ENCODE results near the gene HP1BP3. TPM values are rescaled to one million over a fixed set of nuclear protein-coding genes. Genes with fewer than 3 reads are reported as not detected.

HP1BP3 gene
- total and polyA plus RNA-seq, 2 experiments from 2014 or later: 118 to 171 TPM

DNA sequence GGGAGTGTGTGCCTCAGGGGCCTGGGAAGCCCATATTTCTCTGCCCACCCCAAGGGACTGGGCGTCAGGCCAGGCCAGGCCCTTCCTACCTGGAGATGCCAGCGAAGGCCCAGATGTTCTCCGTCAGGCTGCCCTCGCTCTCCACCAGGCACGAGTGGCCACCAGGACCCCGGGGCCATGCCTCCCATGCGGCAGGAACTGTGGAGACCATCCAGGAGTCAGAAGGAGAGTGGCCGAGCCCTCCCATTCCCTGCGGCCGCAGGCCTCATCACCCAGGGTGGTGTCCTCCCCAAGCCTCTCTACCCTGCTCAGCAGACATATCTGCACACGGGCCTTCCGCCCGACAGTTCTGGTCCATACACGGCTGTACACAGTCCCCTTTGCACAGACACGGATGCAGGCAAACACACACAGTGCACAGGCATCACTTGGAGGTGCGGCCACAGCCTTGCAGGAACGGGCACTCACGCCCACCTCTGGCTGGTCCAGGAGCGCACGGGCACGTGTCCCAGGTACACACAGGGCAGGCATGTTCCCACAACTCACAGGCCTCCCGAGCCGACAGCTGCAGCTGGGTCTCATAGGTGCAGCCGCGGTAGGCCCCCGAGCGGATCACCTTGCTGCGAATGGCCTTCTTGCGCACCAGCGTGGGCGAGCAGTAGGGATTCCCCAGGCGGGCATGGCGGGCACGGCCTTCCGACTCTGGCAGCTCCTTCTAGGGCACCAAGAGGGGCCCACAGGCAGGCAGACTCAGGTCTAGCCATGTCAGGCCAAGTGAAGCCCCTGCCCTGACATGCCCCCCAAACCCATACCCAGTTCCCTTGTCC, 63.4 kb downstream of the HP1BP3 start:
- Histone ChIP-seq H3K4me2 (no peak overlapping the region), H2AFZ (no peak overlapping the region), H3K36me3 (replicated peaks; ENCODE audit: insufficient read depth, low read depth) (no peaks in the 10 kb centered on the region), H3K27ac (no peak overlapping the region), H3K79me2 (no peaks in the 10 kb centered on the region), H3K4me3 (no peak overlapping the region), H3K9me2 (replicated peaks; ENCODE audit: insufficient read depth) (no peaks in the 10 kb centered on the region), H3K4me1 (ENCODE audit: insufficient read depth) (no peaks in the 10 kb centered on the region), H4K20me1 (ENCODE audit: insufficient read depth, poor library complexity, severe bottlenecking) (no peaks in the 10 kb centered on the region), H3K9me3 (ENCODE audit: low read depth) (no peaks in the 10 kb centered on the region), H3K27me3 (peaks cover 14% of the 10 kb centered on the region)
- 94% methylated on average over 35 of the region's 35 CpGs for WGBS (ENCODE audit: low lambda C conversion rate, missing lambda C conversion rate)
- TF ChIP-seq, protein P1, sequence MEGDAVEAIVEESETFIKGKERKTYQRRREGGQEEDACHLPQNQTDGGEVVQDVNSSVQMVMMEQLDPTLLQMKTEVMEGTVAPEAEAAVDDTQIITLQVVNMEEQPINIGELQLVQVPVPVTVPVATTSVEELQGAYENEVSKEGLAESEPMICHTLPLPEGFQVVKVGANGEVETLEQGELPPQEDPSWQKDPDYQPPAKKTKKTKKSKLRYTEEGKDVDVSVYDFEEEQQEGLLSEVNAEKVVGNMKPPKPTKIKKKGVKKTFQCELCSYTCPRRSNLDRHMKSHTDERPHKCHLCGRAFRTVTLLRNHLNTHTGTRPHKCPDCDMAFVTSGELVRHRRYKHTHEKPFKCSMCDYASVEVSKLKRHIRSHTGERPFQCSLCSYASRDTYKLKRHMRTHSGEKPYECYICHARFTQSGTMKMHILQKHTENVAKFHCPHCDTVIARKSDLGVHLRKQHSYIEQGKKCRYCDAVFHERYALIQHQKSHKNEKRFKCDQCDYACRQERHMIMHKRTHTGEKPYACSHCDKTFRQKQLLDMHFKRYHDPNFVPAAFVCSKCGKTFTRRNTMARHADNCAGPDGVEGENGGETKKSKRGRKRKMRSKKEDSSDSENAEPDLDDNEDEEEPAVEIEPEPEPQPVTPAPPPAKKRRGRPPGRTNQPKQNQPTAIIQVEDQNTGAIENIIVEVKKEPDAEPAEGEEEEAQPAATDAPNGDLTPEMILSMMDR (IDR thresholded peaks at IDR 0.05; ENCODE audit: poor library complexity): no peak
- TF ChIP-seq EZH2 (IDR thresholded peaks at IDR 0.05; ENCODE audit: borderline replicate concordance) (no peak), EZH2phosphoT487 (IDR thresholded peaks at IDR 0.05; ENCODE audit: low read depth, severe bottlenecking, unreplicated experiment) (no peak)
- DNase-seq (ENCODE audit: low spot score): no peak

DNA sequence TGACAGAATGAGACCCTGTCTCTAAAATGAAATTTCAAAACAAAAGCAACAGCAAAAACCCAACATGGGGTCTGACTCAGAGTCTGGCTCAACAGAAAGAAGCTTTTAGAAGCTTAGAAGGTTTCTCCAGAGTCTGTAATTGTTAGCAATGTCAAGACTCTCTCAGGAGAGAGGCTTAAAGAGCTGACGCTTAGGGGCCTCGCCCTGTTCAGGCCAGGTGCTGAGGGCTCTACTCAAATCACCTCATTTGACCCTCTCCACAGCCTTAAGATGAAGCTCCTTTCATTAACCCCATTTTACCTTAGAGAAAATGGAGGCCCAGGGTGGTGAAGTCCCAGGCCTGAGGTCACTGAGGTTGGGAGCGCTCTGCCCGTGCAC, 64.0 kb downstream of the HP1BP3 start:
- Histone ChIP-seq H3K27ac (no peak overlapping the region), H3K4me1 (ENCODE audit: insufficient read depth) (no peaks in the 10 kb centered on the region), H3K9me2 (replicated peaks; ENCODE audit: insufficient read depth) (no peaks in the 10 kb centered on the region), H3K4me2 (no peak overlapping the region), H3K27me3 (peaks cover 19% of the 10 kb centered on the region), H3K79me2 (no peaks in the 10 kb centered on the region), H3K36me3 (replicated peaks; ENCODE audit: insufficient read depth, low read depth) (no peaks in the 10 kb centered on the region), H2AFZ (no peak overlapping the region), H4K20me1 (ENCODE audit: insufficient read depth, poor library complexity, severe bottlenecking) (no peaks in the 10 kb centered on the region), H3K9me3 (ENCODE audit: low read depth) (no peaks in the 10 kb centered on the region), H3K4me3 (no peak overlapping the region)
- no peak for DNase-seq (ENCODE audit: low spot score)
- 85% methylated on average over 4 of the region's 4 CpGs for WGBS (ENCODE audit: low lambda C conversion rate, missing lambda C conversion rate)
- no peak for TF ChIP-seq EZH2 (IDR thresholded peaks at IDR 0.05; ENCODE audit: borderline replicate concordance)
- TF ChIP-seq, protein P1 (IDR thresholded peaks at IDR 0.05; ENCODE audit: poor library complexity): no peak
- no peak for TF ChIP-seq EZH2phosphoT487 (IDR thresholded peaks at IDR 0.05; ENCODE audit: low read depth, severe bottlenecking, unreplicated experiment)

DNA sequence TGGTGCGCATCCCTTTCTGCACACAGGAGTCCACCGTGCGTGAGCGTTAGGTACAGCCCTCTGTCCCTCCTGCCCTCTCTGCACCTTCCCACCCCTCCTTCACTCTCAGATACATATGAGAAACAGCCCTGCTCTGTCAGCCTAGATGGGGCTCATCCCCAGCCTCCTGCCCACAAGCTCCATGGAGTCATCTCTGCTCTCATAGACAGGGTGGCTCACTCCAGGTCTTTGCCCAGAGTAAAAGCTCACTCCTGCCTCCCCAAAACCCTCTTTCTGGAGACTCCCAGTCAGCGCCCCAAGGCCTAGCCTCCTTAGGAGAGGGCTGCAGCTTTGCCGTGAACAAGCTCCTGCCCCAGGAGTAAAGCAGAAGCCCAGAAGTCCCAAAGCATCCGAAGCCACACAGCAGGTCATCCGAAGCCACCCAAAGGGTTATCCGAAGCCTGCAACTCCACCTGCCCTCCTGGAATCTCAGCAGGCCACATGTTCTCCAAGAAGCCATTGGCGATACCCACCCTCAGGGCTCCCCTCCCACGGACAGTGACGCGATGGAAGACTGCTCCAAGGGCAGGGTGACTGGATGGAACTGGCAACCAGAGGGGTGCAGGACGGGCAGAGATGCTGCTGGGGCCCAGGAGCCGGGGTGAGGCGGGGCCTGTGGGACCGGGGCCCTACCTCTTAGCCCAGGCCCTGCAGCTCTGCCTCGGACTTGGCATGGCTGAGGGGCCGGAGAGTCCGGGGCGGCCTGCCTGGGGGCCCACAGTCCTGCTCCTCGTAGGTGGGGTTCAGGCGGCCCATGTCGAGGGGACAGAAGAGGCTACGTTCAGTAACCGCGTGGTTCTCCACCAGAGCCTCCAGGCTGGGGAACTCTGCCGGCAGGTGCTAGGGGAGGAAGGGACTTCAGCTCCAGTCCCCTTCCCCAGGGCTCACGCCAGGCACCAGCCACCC, 65.7 kb downstream of the HP1BP3 start:
- Histone ChIP-seq H3K79me2 (no peaks in the 10 kb centered on the region), H3K4me2 (no peak overlapping the region), H2AFZ (no peak overlapping the region), H4K20me1 (ENCODE audit: insufficient read depth, poor library complexity, severe bottlenecking) (no peaks in the 10 kb centered on the region), H3K36me3 (replicated peaks; ENCODE audit: insufficient read depth, low read depth) (no peaks in the 10 kb centered on the region), H3K9me3 (ENCODE audit: low read depth) (no peaks in the 10 kb centered on the region), H3K9me2 (replicated peaks; ENCODE audit: insufficient read depth) (no peaks in the 10 kb centered on the region), H3K4me1 (ENCODE audit: insufficient read depth) (no peaks in the 10 kb centered on the region), H3K27ac (no peak overlapping the region), H3K27me3 (peaks cover 22% of the 10 kb centered on the region), H3K4me3 (no peak overlapping the region)
- no peak for DNase-seq (ENCODE audit: low spot score)
- 93% methylated on average over 20 of the region's 29 CpGs for WGBS (ENCODE audit: low lambda C conversion rate, missing lambda C conversion rate)
- TF ChIP-seq EZH2 (IDR thresholded peaks at IDR 0.05; ENCODE audit: borderline replicate concordance): no peak
- no peak for TF ChIP-seq EZH2phosphoT487 (IDR thresholded peaks at IDR 0.05; ENCODE audit: low read depth, severe bottlenecking, unreplicated experiment)
- TF ChIP-seq, protein P1 (IDR thresholded peaks at IDR 0.05; ENCODE audit: poor library complexity): no peak

Data from hepatocyte (in vitro differentiated cells).